Measurements from ENCODE around the gene PLEKHA8.

Gene PLEKHA8

GRCh38 chr7:30147223-30147622 lies 119.0 kb downstream of the PLEKHA8 start:
- Histone ChIP-seq H3K4me1 (peaks cover 0 to 52% (median 27%) of the 10 kb centered on the region in 4 donors), H3K36me3 (peaks cover 14 to 26% (median 22%) of the 10 kb centered on the region in 3 donors), H3K4me3 (no peak overlapping the region), H3K27ac (no peak overlapping the region), H3K27me3 (no peaks in the 10 kb centered on the region), H3K9me3 (no peaks in the 10 kb centered on the region)
- intact Hi-C loops (cut with DNase I; ENCODE audit: low total_unique reads), result no loop called here
- TF ChIP-seq CTCF (IDR thresholded peaks at IDR 0.05), result no peak
- DNase-seq, result no peak

- intact Hi-C loops (cut with DNase I; ENCODE audit: low total_unique reads), result no loop called here
- Histone ChIP-seq H3K36me3 (peaks cover 14 to 32% (median 28%) of the 10 kb centered on the region in 3 donors), H3K4me3 (no peak overlapping the region), H3K4me1 (peaks cover 0 to 46% (median 23%) of the 10 kb centered on the region in 4 donors), H3K27ac (no peak overlapping the region), H3K27me3 (no peaks in the 10 kb centered on the region), H3K9me3 (no peaks in the 10 kb centered on the region)
- no peak for DNase-seq
- TF ChIP-seq CTCF (IDR thresholded peaks at IDR 0.05), result no peak
Measured at GRCh38 chr7:30147785-30148184, 119.6 kb downstream of the PLEKHA8 start.

- TF ChIP-seq CTCF (IDR thresholded peaks at IDR 0.05), result no peak
- H3K27me3 ChIP-seq, result no peaks in the 10 kb centered on the region
- no peak for DNase-seq
- H3K36me3 ChIP-seq, result peaks cover 14 to 37% (median 31%) of the 10 kb centered on the region in 3 donors
- intact Hi-C loops (cut with DNase I; ENCODE audit: low total_unique reads), result no loop called here
- no peaks in the 10 kb centered on the region for H3K9me3 ChIP-seq
- no peak overlapping the region for H3K4me3 ChIP-seq
- H3K4me1 ChIP-seq, result peaks cover 0 to 40% (median 17%) of the 10 kb centered on the region in 4 donors
- no peak overlapping the region for H3K27ac ChIP-seq
Measured at GRCh38 chr7:30148426-30148825, 120.2 kb downstream of the PLEKHA8 start.

GRCh38 chr7:30148951-30149459 lies 120.8 kb downstream of the PLEKHA8 start:
- Histone ChIP-seq H3K4me3 (no peak overlapping the region), H3K4me1 (peaks cover 0 to 34% (median 11%) of the 10 kb centered on the region in 4 donors), H3K27me3 (no peaks in the 10 kb centered on the region), H3K9me3 (no peaks in the 10 kb centered on the region), H3K27ac (no peak overlapping the region), H3K36me3 (peaks cover 19 to 43% (median 37%) of the 10 kb centered on the region in 3 donors)
- no peak for DNase-seq
- no peak for TF ChIP-seq CTCF (IDR thresholded peaks at IDR 0.05)
- intact Hi-C loops (cut with DNase I; ENCODE audit: low total_unique reads), result no loop called here

- Histone ChIP-seq H3K27ac (no peak overlapping the region), H3K27me3 (no peaks in the 10 kb centered on the region), H3K4me3 (no peak overlapping the region), H3K9me3 (no peaks in the 10 kb centered on the region), H3K36me3 (peaks cover 21 to 51% (median 45%) of the 10 kb centered on the region in 3 donors), H3K4me1 (peaks cover 0 to 26% (median 7%) of the 10 kb centered on the region in 4 donors)
- DNase-seq, result no peak
- intact Hi-C loops (cut with DNase I; ENCODE audit: low total_unique reads), result no loop called here
- no peak for TF ChIP-seq CTCF (IDR thresholded peaks at IDR 0.05)
Measured at GRCh38 chr7:30149640-30150272, 121.5 kb downstream of the PLEKHA8 start.
